ENCODE data around the gene P2RX4.
"Not testable (repeated sequence)": the region's sequence is repeated elsewhere in the genome, so short reads cannot be mapped to it uniquely, and the experiment has no call there.

P2RX4 gene

DNA sequence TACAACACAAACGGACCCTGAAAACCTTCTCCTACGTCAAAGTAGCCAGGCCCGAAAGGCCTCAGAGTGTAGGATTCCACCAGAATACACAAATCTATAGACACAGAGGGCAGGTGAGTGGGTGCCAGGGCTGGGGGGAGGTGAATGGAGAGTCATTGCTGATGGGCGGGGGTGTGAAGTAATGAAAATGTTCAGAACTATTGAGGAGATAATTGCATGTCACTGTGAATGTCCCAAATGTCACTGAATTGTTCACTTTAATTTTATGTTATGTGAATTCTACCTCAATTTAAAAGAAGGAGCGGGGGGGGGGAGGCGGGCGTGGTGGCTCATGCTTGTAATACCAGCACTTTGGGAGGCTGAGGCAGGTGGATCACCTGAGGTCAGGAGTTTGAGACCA is 36.0 kb downstream of the P2RX4 start:
- no peak for DNase-seq

- DNase-seq = no peak
Observed at GRCh38 chr12:121246893-121247557, 37.1 kb downstream of the P2RX4 start.

- no peak for DNase-seq
Observed at GRCh38 chr12:121248622-121249021, 38.7 kb downstream of the P2RX4 start.

- DNase-seq = no peak
Observed at GRCh38 chr12:121250359-121250758, 40.4 kb downstream of the P2RX4 start.

- DNase-seq = no peak
Observed at GRCh38 chr12:121251838-121252237, 41.9 kb downstream of the P2RX4 start.

DNA sequence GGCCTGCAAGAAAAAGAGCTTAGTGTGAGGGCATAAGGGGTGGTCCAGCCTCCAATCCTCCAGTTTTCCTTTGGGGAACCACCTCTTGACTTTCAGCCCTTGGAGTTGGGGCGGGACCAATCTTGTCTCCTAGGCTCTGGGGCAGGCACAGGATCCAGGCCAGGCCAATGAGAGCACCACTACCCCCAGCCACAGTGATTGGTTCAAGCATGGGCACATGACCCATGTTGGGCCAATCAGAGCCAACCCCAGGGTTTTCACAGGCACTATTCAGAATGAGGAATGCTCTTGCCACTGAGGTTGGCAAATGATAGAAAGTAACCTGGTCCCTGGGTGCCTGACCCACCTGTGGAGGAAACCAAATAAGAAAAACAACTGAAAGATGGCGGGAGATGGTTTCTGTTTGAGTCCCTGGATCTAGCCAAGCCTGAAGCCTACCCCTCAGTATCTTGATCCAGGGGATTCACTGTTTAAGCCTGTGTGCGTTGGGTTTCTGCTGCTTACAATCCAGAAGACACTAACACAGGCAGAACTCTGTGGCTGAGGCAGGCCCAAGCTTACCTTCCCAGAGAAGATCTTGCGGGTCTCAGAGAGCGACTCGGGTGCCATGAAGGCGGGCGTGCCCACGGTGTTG is 42.9 kb downstream of the P2RX4 start:
- no peak for DNase-seq

DNA sequence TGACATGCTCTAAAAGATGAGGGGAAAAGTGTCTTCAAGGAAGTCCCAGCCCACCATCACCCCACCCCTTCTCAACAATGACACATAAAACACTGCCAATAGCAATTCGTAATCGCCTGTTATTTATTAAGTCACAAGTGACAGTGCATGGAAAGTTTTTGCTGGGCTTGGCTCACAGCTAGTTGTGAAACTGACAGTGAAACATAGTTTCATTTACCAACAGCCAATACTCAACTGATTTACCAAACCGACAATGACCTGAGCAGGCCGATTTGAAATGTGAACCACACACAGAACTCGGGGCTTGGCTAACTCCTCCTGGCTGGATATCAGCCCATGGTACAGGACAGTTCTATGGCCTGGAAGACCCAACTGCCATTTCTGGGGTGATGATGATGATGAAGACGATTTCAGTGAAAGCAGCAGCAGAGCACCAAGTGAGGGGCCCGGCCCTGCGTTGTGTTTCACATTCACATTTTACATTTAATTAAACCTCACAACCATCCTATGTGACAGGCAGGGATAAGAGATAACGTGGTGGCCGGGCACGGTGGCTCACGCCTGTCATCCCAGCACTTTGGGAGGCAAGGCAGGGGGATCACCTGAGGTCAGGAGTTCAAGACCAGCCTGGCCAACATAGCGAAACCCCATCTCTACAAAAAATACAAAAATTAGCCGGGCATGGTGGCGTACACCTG is 43.9 kb downstream of the P2RX4 start:
- DNase-seq = no peak

- DNase-seq = no peak
Observed at GRCh38 chr12:121255433-121255832, 45.5 kb downstream of the P2RX4 start.

- DNase-seq = not testable (repeated sequence)
Observed at GRCh38 chr12:121257704-121258449, 47.9 kb downstream of the P2RX4 start.

DNA sequence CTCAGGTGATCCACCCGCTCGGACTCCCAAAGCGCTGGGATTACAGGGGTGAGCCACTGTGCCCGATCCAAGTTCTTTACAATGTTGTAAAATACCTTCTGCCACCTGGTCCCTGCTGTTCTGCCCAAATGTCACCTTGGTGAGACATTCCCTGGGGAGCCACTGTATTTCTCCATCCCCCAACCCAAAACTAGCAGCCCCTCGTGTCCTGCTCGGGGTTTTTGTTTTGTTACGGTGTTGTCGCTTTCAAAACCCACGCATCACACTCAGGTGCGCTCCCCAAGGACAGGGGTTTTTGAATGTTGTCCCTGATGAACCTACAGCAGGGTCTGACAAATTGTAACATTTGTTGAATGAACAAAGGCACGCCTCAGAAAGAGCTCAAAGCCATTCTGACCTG is 49.1 kb downstream of the P2RX4 start:
- no peak for DNase-seq

DNA sequence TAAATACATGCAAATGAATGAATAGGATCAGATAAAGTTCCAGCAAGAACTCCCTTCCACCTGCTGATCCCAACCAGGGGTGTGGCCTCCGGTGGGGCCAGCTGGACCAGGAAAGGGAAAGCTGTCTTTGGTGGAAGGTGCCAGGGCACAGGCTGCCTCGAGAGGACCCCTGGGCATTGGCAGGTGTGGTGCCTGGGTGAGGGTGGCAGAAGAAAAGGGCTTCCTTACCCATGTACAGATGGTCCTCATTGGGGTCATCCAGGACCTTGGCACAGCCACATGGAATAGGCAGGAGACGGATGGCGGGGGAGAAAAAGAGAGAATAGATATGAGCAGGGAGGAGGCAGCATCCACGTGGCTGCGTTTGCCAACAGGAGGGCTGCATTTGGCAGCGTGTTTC is 50.2 kb downstream of the P2RX4 start:
- DNase-seq = no peak

DNA sequence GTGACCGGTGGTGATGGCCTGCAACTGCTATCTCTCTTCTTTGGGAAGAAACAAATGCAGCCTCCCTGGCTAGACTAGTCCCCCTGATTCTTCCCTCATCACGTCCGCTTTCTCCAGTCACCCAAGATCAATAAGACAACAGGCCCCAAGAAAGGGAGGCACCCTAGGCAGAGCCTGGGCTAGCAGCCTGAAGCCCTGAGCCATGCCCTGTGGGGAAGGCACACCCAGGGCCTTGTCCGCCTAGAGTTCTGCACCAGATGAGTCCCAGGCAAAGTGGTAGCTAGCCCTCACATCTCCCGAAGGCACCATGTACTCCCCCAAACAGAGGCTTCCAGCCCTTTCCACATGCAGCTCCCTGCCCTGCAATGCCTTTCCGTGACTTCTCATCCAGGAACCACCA is 51.5 kb downstream of the P2RX4 start:
- DNase-seq = no peak

GRCh38 chr12:121263206-121263935 is 53.4 kb downstream of the P2RX4 start:
- DNase-seq = no peak

DNA sequence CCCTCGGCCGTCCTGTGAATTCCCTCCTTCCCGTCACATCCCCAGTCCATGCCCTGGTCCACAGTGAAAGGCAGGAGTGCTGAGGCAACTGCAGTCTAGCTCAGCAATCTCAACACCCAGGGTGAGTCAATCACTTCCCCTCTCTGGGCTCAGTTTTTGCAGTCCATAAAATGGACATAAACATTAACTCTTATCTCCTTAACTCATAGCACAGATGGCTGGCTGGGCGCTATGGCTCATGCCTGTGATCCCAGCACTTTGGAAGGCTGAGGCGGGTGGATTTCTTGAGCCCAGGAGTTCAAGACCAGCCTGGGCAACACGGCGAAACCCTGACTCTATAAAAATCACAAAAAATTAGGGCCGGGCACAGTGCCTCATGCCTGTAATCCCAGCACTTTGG is 54.2 kb downstream of the P2RX4 start:
- DNase-seq = no peak

- DNase-seq = no peak
Observed at GRCh38 chr12:121264951-121265515, 55.1 kb downstream of the P2RX4 start.

DNA sequence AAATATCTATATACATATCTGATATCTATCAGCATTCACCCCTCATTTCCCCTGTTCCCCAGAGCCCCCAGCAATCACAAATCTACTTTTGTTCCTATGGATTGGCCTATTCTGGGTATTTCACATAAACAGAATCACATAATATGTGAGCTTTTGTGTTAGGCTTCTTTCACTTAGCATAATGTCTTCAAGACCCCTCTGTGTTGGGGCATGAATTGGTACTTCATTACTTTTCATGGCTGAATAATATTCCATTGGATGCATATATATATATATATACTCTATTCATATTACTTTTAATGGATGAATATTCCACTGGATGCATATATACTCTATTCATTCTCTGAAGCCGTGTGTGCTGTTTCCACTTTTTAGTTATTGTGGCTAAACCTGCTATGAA is 57.9 kb downstream of the P2RX4 start:
- DNase-seq = no peak

DNA sequence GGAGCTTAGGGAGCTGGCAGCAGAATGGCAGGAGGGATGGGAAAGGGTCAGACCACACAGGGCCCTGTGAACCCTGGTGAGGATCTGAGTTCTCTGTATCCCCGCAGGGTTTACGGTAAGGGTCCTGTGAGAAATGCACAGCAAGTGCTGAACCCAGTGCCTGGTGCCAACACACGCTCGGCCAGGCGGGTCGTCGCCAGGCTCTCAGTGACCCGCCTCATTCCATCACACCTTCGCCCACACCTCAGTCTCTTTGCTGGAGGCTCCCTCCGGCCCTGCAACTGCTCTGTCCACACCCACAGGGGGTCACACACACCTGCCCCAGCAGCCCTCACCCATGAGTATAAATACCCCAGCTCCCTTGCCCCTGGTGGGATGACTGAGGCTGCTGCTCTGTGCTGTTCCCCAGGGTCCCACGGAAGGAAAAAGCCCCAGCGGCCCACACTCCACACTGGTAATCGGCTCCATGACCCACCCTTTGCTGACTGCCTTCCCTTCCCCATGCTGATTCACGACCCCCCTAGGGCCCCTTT is 63.5 kb downstream of the P2RX4 start:
- no peak for DNase-seq

GRCh38 chr12:121274036-121274763 is 64.3 kb downstream of the P2RX4 start:
- DNase-seq = no peak

DNA sequence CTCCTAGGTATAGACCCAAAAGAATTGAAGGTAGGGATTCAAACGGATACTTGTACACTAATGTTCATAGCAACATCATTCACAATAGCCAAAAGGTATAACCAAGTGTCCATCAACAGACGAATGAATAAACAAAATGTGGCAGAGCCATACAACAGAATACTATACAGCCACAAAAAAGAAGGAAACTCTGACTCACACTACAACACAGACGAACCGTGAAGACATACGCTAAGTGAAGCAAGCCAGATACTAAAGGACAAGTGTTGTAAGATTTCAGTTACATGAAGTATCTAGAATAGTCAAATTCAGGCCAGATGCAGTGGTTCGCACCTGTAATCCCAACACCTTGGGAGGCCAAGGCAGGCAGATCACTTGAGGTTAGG is 67.4 kb downstream of the P2RX4 start:
- no peak for DNase-seq

- no peak for DNase-seq
Observed at GRCh38 chr12:121278169-121279070, 68.5 kb downstream of the P2RX4 start.

- no peak for DNase-seq
Observed at GRCh38 chr12:121279071-121279375, 69.1 kb downstream of the P2RX4 start.

All from cortex of kidney (tissue), 1 donor.